ENCODE measurements around the gene IFT122.

The IFT122 gene

GRCh38 chr3:129525341-129525968 is 85.4 kb downstream of the IFT122 start:
- H3K4me1 Mint-ChIP-seq, result no peaks in the 10 kb centered on the region
- DNase-seq, result no peak
- H3K9me3 Mint-ChIP-seq, result no peaks in the 10 kb centered on the region
- H3K4me3 Mint-ChIP-seq, result no peak overlapping the region
- no peaks in the 10 kb centered on the region for H3K36me3 Mint-ChIP-seq
- H3K27ac Mint-ChIP-seq, result no peak overlapping the region
- CTCF ChIA-PET, result no interaction called here
- H3K27me3 Mint-ChIP-seq, result no peaks in the 10 kb centered on the region

- DNase-seq, result no peak
- no peak overlapping the region for H3K27ac Mint-ChIP-seq
These were observed 86.3 kb downstream of the IFT122 start for GRCh38 chr3:129526121-129526900.

GRCh38 chr3:129527262-129527661 is 87.2 kb downstream of the IFT122 start:
- Mint-ChIP-seq H3K9me3 (no peaks in the 10 kb centered on the region), H3K4me1 (no peaks in the 10 kb centered on the region), H3K36me3 (no peaks in the 10 kb centered on the region), H3K27me3 (peaks cover 3% of the 10 kb centered on the region), H3K4me3 (no peak overlapping the region), H3K27ac (no peak overlapping the region)
- DNase-seq, result no peak
- CTCF ChIA-PET, result no interaction called here

More at GRCh38 chr3:129526121-129526900, 86.3 kb downstream of the IFT122 start:
- H3K27me3 Mint-ChIP-seq, result peaks cover 3% of the 10 kb centered on the region
- no peaks in the 10 kb centered on the region for H3K9me3 Mint-ChIP-seq
- no peaks in the 10 kb centered on the region for H3K36me3 Mint-ChIP-seq
- no peak overlapping the region for H3K4me3 Mint-ChIP-seq
- CTCF ChIA-PET, result no interaction called here
- H3K4me1 Mint-ChIP-seq, result no peaks in the 10 kb centered on the region

DNA sequence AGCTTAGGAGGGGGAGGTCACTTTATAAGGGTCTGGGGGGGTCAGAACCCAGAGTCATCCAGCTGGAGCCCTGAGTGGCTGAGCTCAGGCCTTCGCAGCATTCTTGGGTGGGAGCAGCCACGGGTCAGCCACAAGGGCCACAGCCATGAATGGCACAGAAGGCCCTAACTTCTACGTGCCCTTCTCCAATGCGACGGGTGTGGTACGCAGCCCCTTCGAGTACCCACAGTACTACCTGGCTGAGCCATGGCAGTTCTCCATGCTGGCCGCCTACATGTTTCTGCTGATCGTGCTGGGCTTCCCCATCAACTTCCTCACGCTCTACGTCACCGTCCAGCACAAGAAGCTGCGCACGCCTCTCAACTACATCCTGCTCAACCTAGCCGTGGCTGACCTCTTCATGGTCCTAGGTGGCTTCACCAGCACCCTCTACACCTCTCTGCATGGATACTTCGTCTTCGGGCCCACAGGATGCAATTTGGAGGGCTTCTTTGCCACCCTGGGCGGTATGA is 88.6 kb downstream of the IFT122 start, which contains the start of gene RHO:
TSS of gene RHO (plus strand) at position 51 of the 512 bp plus-strand sequence. CDS start at position 146, 95 bp downstream.
- Mint-ChIP-seq H3K4me3 (no peak within 1 kb of the TSS), H3K27ac (no peak within 1 kb of the TSS), H3K36me3 (no peaks in the 10 kb centered on the region), H3K9me3 (no peaks in the 10 kb centered on the region), H3K27me3 (peaks cover 3% of the 10 kb centered on the region), H3K4me1 (no peaks in the 10 kb centered on the region)
- CTCF ChIA-PET, result no interaction called here
- no peak for DNase-seq

GRCh38 chr3:129529436-129530210 is 89.6 kb downstream of the IFT122 start:
- Mint-ChIP-seq H3K27me3 (peaks cover 3% of the 10 kb centered on the region), H3K36me3 (no peaks in the 10 kb centered on the region), H3K4me3 (no peak overlapping the region), H3K9me3 (no peaks in the 10 kb centered on the region), H3K27ac (no peak overlapping the region), H3K4me1 (no peaks in the 10 kb centered on the region)
- DNase-seq, result no peak
- CTCF ChIA-PET, result no interaction called here

- Mint-ChIP-seq H3K9me3 (no peaks in the 10 kb centered on the region), H3K27ac (no peak overlapping the region), H3K4me3 (no peak overlapping the region), H3K27me3 (peaks cover 7% of the 10 kb centered on the region), H3K36me3 (no peaks in the 10 kb centered on the region), H3K4me1 (no peaks in the 10 kb centered on the region)
- CTCF ChIA-PET, result no interaction called here
- no peak for DNase-seq
These were observed 90.3 kb downstream of the IFT122 start for GRCh38 chr3:129530251-129530791.

GRCh38 chr3:129530821-129531220 is 90.8 kb downstream of the IFT122 start:
- Mint-ChIP-seq H3K27me3 (peaks cover 7% of the 10 kb centered on the region), H3K4me3 (no peak overlapping the region), H3K36me3 (no peaks in the 10 kb centered on the region), H3K4me1 (no peaks in the 10 kb centered on the region), H3K27ac (no peak overlapping the region), H3K9me3 (no peaks in the 10 kb centered on the region)
- DNase-seq, result no peak
- CTCF ChIA-PET, result no interaction called here

- Mint-ChIP-seq H3K27ac (no peak overlapping the region), H3K9me3 (no peaks in the 10 kb centered on the region), H3K27me3 (peaks cover 8% of the 10 kb centered on the region), H3K36me3 (no peaks in the 10 kb centered on the region), H3K4me1 (no peaks in the 10 kb centered on the region), H3K4me3 (no peak overlapping the region)
- DNase-seq, result no peak
- CTCF ChIA-PET, result no interaction called here
These were observed 91.7 kb downstream of the IFT122 start for GRCh38 chr3:129531699-129532098.

DNA sequence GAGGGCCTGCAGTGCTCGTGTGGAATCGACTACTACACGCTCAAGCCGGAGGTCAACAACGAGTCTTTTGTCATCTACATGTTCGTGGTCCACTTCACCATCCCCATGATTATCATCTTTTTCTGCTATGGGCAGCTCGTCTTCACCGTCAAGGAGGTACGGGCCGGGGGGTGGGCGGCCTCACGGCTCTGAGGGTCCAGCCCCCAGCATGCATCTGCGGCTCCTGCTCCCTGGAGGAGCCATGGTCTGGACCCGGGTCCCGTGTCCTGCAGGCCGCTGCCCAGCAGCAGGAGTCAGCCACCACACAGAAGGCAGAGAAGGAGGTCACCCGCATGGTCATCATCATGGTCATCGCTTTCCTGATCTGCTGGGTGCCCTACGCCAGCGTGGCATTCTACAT is 92.2 kb downstream of the IFT122 start:
- no peak for DNase-seq
- Mint-ChIP-seq H3K4me1 (no peaks in the 10 kb centered on the region), H3K36me3 (no peaks in the 10 kb centered on the region), H3K4me3 (no peak overlapping the region), H3K27me3 (peaks cover 13% of the 10 kb centered on the region), H3K9me3 (no peaks in the 10 kb centered on the region), H3K27ac (no peak overlapping the region)
- CTCF ChIA-PET, result no interaction called here

DNA sequence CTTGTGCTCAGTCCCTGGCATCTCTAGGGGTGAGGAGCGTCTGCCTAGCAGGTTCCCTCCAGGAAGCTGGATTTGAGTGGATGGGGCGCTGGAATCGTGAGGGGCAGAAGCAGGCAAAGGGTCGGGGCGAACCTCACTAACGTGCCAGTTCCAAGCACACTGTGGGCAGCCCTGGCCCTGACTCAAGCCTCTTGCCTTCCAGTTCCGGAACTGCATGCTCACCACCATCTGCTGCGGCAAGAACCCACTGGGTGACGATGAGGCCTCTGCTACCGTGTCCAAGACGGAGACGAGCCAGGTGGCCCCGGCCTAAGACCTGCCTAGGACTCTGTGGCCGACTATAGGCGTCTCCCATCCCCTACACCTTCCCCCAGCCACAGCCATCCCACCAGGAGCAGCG is 93.4 kb downstream of the IFT122 start:
- Mint-ChIP-seq H3K27me3 (peaks cover 24% of the 10 kb centered on the region), H3K9me3 (no peaks in the 10 kb centered on the region), H3K27ac (no peak overlapping the region), H3K4me3 (no peak overlapping the region), H3K36me3 (no peaks in the 10 kb centered on the region), H3K4me1 (no peaks in the 10 kb centered on the region)
- no peak for DNase-seq
- CTCF ChIA-PET, result interaction anchor here (1.0 kb wide), 1 partner anchor 43 kb away, joined by 3 read pairs; no protein-coding TSS in a partner anchor

DNA sequence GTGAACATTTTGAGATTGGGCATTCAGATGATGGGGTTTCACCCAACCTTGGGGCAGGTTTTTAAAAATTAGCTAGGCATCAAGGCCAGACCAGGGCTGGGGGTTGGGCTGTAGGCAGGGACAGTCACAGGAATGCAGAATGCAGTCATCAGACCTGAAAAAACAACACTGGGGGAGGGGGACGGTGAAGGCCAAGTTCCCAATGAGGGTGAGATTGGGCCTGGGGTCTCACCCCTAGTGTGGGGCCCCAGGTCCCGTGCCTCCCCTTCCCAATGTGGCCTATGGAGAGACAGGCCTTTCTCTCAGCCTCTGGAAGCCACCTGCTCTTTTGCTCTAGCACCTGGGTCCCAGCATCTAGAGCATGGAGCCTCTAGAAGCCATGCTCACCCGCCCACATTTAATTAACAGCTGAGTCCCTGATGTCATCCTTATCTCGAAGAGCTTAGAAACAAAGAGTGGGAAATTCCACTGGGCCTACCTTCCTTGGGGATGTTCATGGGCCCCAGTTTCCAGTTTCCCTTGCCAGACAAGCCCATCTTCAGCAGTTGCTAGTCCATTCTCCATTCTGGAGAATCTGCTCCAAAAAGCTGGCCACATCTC is 94.5 kb downstream of the IFT122 start:
- no peaks in the 10 kb centered on the region for H3K9me3 Mint-ChIP-seq
- DNase-seq, result no peak
- CTCF ChIA-PET, result interaction anchor here (1.0 kb wide), 1 partner anchor 44 kb away, joined by 3 read pairs; no protein-coding TSS in a partner anchor
- peaks cover 30% of the 10 kb centered on the region for H3K27me3 Mint-ChIP-seq
- no peak overlapping the region for H3K4me3 Mint-ChIP-seq
- H3K36me3 Mint-ChIP-seq, result no peaks in the 10 kb centered on the region
- no peak overlapping the region for H3K27ac Mint-ChIP-seq
- no peaks in the 10 kb centered on the region for H3K4me1 Mint-ChIP-seq

DNA sequence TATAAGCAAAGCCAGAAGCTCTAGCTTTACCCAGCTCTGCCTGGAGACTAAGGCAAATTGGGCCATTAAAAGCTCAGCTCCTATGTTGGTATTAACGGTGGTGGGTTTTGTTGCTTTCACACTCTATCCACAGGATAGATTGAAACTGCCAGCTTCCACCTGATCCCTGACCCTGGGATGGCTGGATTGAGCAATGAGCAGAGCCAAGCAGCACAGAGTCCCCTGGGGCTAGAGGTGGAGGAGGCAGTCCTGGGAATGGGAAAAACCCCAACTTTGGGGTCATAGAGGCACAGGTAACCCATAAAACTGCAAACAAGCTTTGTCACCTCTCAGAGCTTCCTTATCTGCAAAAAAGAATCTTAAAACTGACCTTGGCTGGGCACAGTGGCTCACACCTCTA is 95.1 kb downstream of the IFT122 start:
- no peak overlapping the region for H3K27ac Mint-ChIP-seq
- CTCF ChIA-PET, result no interaction called here
- H3K9me3 Mint-ChIP-seq, result no peaks in the 10 kb centered on the region
- peaks cover 35% of the 10 kb centered on the region for H3K27me3 Mint-ChIP-seq
- H3K4me3 Mint-ChIP-seq, result no peak overlapping the region
- H3K36me3 Mint-ChIP-seq, result no peaks in the 10 kb centered on the region
- no peak for DNase-seq
- no peaks in the 10 kb centered on the region for H3K4me1 Mint-ChIP-seq

DNA sequence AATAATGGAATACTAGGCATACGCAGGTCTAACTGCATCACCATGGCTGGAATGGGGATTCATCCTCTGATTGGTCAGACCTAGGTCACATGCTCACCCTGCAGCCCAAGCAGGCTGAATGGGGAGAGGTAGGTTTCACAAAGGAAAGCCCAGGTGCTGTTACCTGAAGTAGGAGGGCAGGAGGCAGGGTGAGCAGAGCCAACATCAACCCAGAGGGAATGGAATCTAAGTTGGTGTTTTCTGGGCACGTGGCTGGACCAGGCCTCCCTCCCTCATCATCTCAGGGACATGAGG is 96.3 kb downstream of the IFT122 start:
- no peak overlapping the region for H3K4me3 Mint-ChIP-seq
- no peaks in the 10 kb centered on the region for H3K4me1 Mint-ChIP-seq
- no peaks in the 10 kb centered on the region for H3K36me3 Mint-ChIP-seq
- peaks cover 32% of the 10 kb centered on the region for H3K27me3 Mint-ChIP-seq
- CTCF ChIA-PET, result no interaction called here
- no peaks in the 10 kb centered on the region for H3K9me3 Mint-ChIP-seq
- DNase-seq, result no peak
- H3K27ac Mint-ChIP-seq, result no peak overlapping the region

DNA sequence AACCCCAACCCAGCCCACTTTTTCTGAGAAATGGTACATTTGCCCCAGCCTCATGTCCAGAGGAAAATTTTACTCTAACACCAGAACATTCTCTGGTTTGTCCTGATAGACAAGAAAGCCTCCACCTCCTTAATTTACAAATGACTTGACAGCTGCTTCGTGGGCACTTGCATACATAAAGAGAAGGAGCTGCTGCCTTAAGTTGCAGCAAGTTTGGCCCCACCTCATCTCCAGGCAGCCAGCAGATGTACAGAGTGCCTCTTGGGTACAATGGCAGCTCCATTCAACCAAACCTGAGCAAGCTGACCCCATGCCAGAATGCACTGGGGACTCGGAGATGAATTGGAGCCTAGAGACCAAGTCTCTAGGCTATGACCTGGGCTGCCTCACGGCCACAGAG is 96.8 kb downstream of the IFT122 start:
- Mint-ChIP-seq H3K4me3 (no peak overlapping the region), H3K27ac (no peak overlapping the region), H3K4me1 (no peaks in the 10 kb centered on the region), H3K27me3 (peaks cover 32% of the 10 kb centered on the region), H3K36me3 (no peaks in the 10 kb centered on the region), H3K9me3 (no peaks in the 10 kb centered on the region)
- CTCF ChIA-PET, result no interaction called here
- DNase-seq, result no peak

All from activated naive CD4-positive, alpha-beta T cell treated with anti-CD3 and anti-CD28 coated beads, Interleukin-2, amount 10 ng/mL, durations not matched to agents 7 days and 5 days (primary cell).